IPS-NIHi11 (cell line): ENCODE measurements around the gene GABRP.
"Not testable (repeated sequence)": the region's sequence is repeated elsewhere in the genome, so short reads cannot be mapped to it uniquely, and the experiment has no call there.

Source experiments
- DNase-seq: peaks from one replicate; pipeline ENCODE4 v3.0.0; 2012; ENCODE audit warnings: mixed read lengths, low spot score

The GABRP gene

GRCh38 chr5:170783498-170784247, at the start of gene GABRP:
Gene GABRP, plus strand, starts transcription at chr5:170783725. Its CDS starts 4,891 bp downstream, at chr5:170788616.
- DNase-seq, result no peak

- no peak for DNase-seq
These were observed 46.6 kb upstream of the GABRP start for GRCh38 chr5:170736966-170737365.

- no peak for DNase-seq
These were observed 45.9 kb upstream of the GABRP start for GRCh38 chr5:170737591-170737990.

- peak; percentile 50 for DNase-seq
These were observed 44.7 kb upstream of the GABRP start for GRCh38 chr5:170738840-170739239.

GRCh38 chr5:170739446-170739845, 44.1 kb upstream of the GABRP start:
- no peak for DNase-seq

- no peak for DNase-seq
These were observed 42.8 kb upstream of the GABRP start for GRCh38 chr5:170740551-170741205.

GRCh38 chr5:170741801-170742200, 41.7 kb upstream of the GABRP start:
- no peak for DNase-seq

GRCh38 chr5:170743876-170744212, 39.7 kb upstream of the GABRP start:
- DNase-seq, result no peak

- peak; percentile 56 for DNase-seq
These were observed 37.9 kb upstream of the GABRP start for GRCh38 chr5:170745481-170746071.

GRCh38 chr5:170746075-170746960, 37.2 kb upstream of the GABRP start:
- no peak for DNase-seq

- no peak for DNase-seq
These were observed 36.6 kb upstream of the GABRP start for GRCh38 chr5:170746961-170747340.

GRCh38 chr5:170747357-170747756, 36.2 kb upstream of the GABRP start:
- no peak for DNase-seq

GRCh38 chr5:170747851-170748250, 35.7 kb upstream of the GABRP start:
- peak; percentile 58 for DNase-seq

GRCh38 chr5:170748951-170749471, 34.5 kb upstream of the GABRP start:
- no peak for DNase-seq

- DNase-seq, result no peak
These were observed 33.6 kb upstream of the GABRP start for GRCh38 chr5:170749911-170750431.

- no peak for DNase-seq
These were observed 32.7 kb upstream of the GABRP start for GRCh38 chr5:170750791-170751190.

- DNase-seq, result no peak
These were observed 31.9 kb upstream of the GABRP start for GRCh38 chr5:170751631-170752030.

- DNase-seq, result no peak
These were observed 31.0 kb upstream of the GABRP start for GRCh38 chr5:170752257-170753215.

GRCh38 chr5:170753311-170753710, 30.2 kb upstream of the GABRP start:
- no peak for DNase-seq

- DNase-seq, result not testable (repeated sequence)
These were observed 29.0 kb upstream of the GABRP start for GRCh38 chr5:170754508-170754907.
